Fibroblast of pulmonary artery (primary cell): ENCODE data around the gene IL2RG.

ENCODE experiments used
- DNase-seq: peaks from one replicate; pipeline ENCODE4 v3.0.0-alpha.2; 2010; ENCODE audit warnings: low read depth
- H3K4me3 ChIP-seq: replicated peaks from 2 replicates; pipeline ENCODE4 v1.5.1; 2011; ENCODE audit warnings: low read depth, mild to moderate bottlenecking, control low read depth, low read length, moderate library complexity
- CTCF ChIP-seq: IDR thresholded peaks from 2 replicates; pipeline ENCODE4 v1.5.1; 2011; ENCODE audit warnings: mild to moderate bottlenecking, control low read depth, low read length, inconsistent platforms; ENCODE audit errors: missing control alignments

The IL2RG gene

GRCh38 chrX:71060127-71060526, 51.2 kb downstream of the IL2RG start:
- H3K4me3 ChIP-seq: no peak overlapping the region
- TF ChIP-seq CTCF: no peak
- DNase-seq: no peak

GRCh38 chrX:71057848-71058530, 53.4 kb downstream of the IL2RG start:
- no peak for TF ChIP-seq CTCF
- no peak overlapping the region for H3K4me3 ChIP-seq
- no peak for DNase-seq
